Measurements from ENCODE around the gene FRMPD4.

GRCh38 chrX:12153317-12153716 is 15.0 kb downstream of the FRMPD4 start:
- TF ChIP-seq CTCF (IDR thresholded peaks at IDR 0.05; ENCODE audit: extremely low read depth in 1 of 2, insufficient read depth in 1 of 2, low read depth in 1 of 2, low read length in 2 of 2), result no peak
- no peak for TF ChIP-seq POLR2A (IDR thresholded peaks at IDR 0.05; ENCODE audit: low read depth, low read length)
- TF ChIP-seq MAX (IDR thresholded peaks at IDR 0.05; ENCODE audit: insufficient read depth, insufficient read length), result no peak
- TF ChIP-seq MYC (IDR thresholded peaks at IDR 0.05; ENCODE audit: low read depth, low read length), result no peak
- no peak for TF ChIP-seq EZH2 (IDR thresholded peaks at IDR 0.05; ENCODE audit: borderline replicate concordance, low read depth, low read length, severe bottlenecking)
- no peak for TF ChIP-seq POLR2AphosphoS5 (IDR thresholded peaks at IDR 0.05; ENCODE audit: insufficient read depth, low read depth, low read length)
- TF ChIP-seq FOS (IDR thresholded peaks at IDR 0.05; ENCODE audit: borderline replicate concordance, insufficient read depth, low read length), result no peak
- TF ChIP-seq JUN (IDR thresholded peaks at IDR 0.05; ENCODE audit: borderline replicate concordance, insufficient read depth, insufficient read length, low read depth), result no peak
- no peak for TF ChIP-seq GATA2 (IDR thresholded peaks at IDR 0.05; ENCODE audit: insufficient read depth, insufficient read length, low read depth, low read length)
